H1 (cell line): ENCODE measurements around the gene DHDH. TPM values are rescaled to one million over a fixed set of nuclear protein-coding genes. Genes with fewer than 3 reads are reported as not detected.

Experiments used
- CTCF ChIA-PET: fragments of 300-600 bp; sonication (Branson Sonifier 250); formaldehyde crosslinking; loops from one replicate; lab custom pipeline; 2021; ENCODE audit not compliant: partially characterized antibody; lab: Charles Lee
- POLR2A ChIA-PET: fragments of 300-600 bp; sonication (Branson Sonifier 250); formaldehyde crosslinking; loops from one replicate; lab custom pipeline; 2021; ENCODE audit warnings: inconsistent platforms; ENCODE audit not compliant: partially characterized antibody; lab: Charles Lee
- DNase-seq, 2 experiments: peaks; one replicate each; pipeline versions ENCODE4 v3.0.0 to v3.0.0-alpha.2; 2010 to 2022; ENCODE audit warnings: low spot score in 2 of 2, low read depth in 1 of 2, mixed read lengths in 1 of 2
- FAIRE-seq: peaks from 2 replicates; lab custom pipeline; 2011; peaks lifted over from hg19 to GRCh38; lab: Jason Lieb, UNC
- H2AFZ ChIP-seq: 2 replicates; pipeline ENCODE4 v1.8.1; 2012; ENCODE audit warnings: low read length, inconsistent platforms
- H2AK5ac ChIP-seq: 2 replicates; pipeline ENCODE4 v1.6.1; 2013; ENCODE audit warnings: low read depth, low read length
- H2BK120ac ChIP-seq: replicated peaks from 2 replicates; pipeline ENCODE3; 2013; ENCODE audit warnings: low read depth, low read length, inconsistent platforms
- H2BK12ac ChIP-seq: 2 replicates; pipeline ENCODE4 v1.6.1; 2013; ENCODE audit warnings: low read depth, low read length
- H2BK15ac ChIP-seq: 2 replicates; pipeline ENCODE4 v1.6.1; 2013; ENCODE audit warnings: low read length
- H2BK20ac ChIP-seq: 2 replicates; pipeline ENCODE4 v1.6.1; 2013; ENCODE audit warnings: low read length
- H2BK5ac ChIP-seq: 2 replicates; pipeline ENCODE4 v1.6.1; 2013; ENCODE audit warnings: low read depth, low read length
- H3K14ac ChIP-seq: 2 replicates; pipeline ENCODE4 v1.6.1; 2013; ENCODE audit warnings: inconsistent platforms; ENCODE audit not compliant: insufficient read length
- H3K18ac ChIP-seq: 2 replicates; pipeline ENCODE4 v1.6.1; 2013; ENCODE audit warnings: low read length; ENCODE audit errors: extremely low read depth
- H3K23ac ChIP-seq: 2 replicates; pipeline ENCODE4 v1.6.1; 2013; ENCODE audit warnings: inconsistent platforms; ENCODE audit not compliant: insufficient read length
- H3K23me2 ChIP-seq: 2 replicates; pipeline ENCODE4 v1.6.1; 2013; ENCODE audit warnings: low read depth, low read length
- H3K27ac ChIP-seq: 2 replicates; pipeline ENCODE4 v1.6.1; 2011; ENCODE audit warnings: low read depth, low read length, inconsistent platforms
- H3K27me3 ChIP-seq, 4 experiments: replicated peaks in 1 of 4; 1 replicate in 1 of 4; 2 replicates in 3 of 4; pipeline versions ENCODE4 v1.6.1 to v1.8.1; 2011 to 2013; ENCODE audit warnings: low read length in 3 of 4, mild to moderate bottlenecking in 3 of 4, inconsistent platforms in 2 of 4, mixed read lengths in 2 of 4, moderate library complexity in 1 of 4; ENCODE audit not compliant: control insufficient read depth in 3 of 4, insufficient read depth in 3 of 4; ENCODE audit errors: extremely low read depth in 1 of 4
- H3K36me3 ChIP-seq, 4 experiments: 2 replicates each; pipeline versions ENCODE4 v1.6.1 to v1.8.1; 2011 to 2013; ENCODE audit warnings: mild to moderate bottlenecking in 4 of 4, low read length in 3 of 4, moderate library complexity in 2 of 4, control low read depth in 1 of 4, inconsistent platforms in 1 of 4; ENCODE audit not compliant: insufficient read depth in 4 of 4, control insufficient read depth in 2 of 4
- H3K4ac ChIP-seq: replicated peaks from 2 replicates; pipeline ENCODE3; 2013; ENCODE audit warnings: low read length, low read depth, mixed read lengths, inconsistent platforms; ENCODE audit not compliant: insufficient read length
- H3K4me1 ChIP-seq, 4 experiments: replicated peaks in 1 of 4; 1 replicate in 1 of 4; 2 replicates in 3 of 4; pipeline versions ENCODE4 v1.6.1 to v1.8.1; 2011 to 2013; ENCODE audit warnings: low read length in 3 of 4, inconsistent platforms in 2 of 4, mixed read lengths in 1 of 4; ENCODE audit not compliant: insufficient read depth in 4 of 4, control insufficient read depth in 3 of 4
- H3K4me2 ChIP-seq, 2 experiments: 2 replicates each; pipeline versions ENCODE4 v1.6.1 to v1.8.1; 2011 to 2013; ENCODE audit warnings: low read depth in 2 of 2, low read length in 2 of 2, control low read depth in 1 of 2, inconsistent platforms in 1 of 2, mild to moderate bottlenecking in 1 of 2; ENCODE audit not compliant: insufficient read depth in 1 of 2
- H3K4me3 ChIP-seq, 4 experiments: fragments of 200-600, 300-600 bp in 1 of 4; sonication (generic), shearing (Covaris generic), sonication (Bioruptor Twin) in 1 of 4; 2 replicates each; pipeline versions ENCODE4 v1.5.1 to v1.8.1; 2011 to 2016; ENCODE audit warnings: low read length in 4 of 4, low read depth in 3 of 4, control low read depth in 2 of 4, inconsistent platforms in 2 of 4, mild to moderate bottlenecking in 2 of 4, mixed read lengths in 1 of 4, moderate library complexity in 1 of 4; ENCODE audit not compliant: insufficient read depth in 2 of 4; ENCODE audit errors: extremely low read depth in 1 of 4
- H3K56ac ChIP-seq: replicated peaks from 2 replicates; pipeline ENCODE3; 2013; ENCODE audit warnings: low read depth, mild to moderate bottlenecking, mixed read lengths, low read length, inconsistent platforms; ENCODE audit not compliant: insufficient read length
- H3K79me1 ChIP-seq: 2 replicates; pipeline ENCODE4 v1.6.1; 2013; ENCODE audit warnings: low read depth, low read length, control low read depth
- H3K79me2 ChIP-seq, 2 experiments: 2 replicates each; pipeline versions ENCODE4 v1.6.1 to v1.8.1; 2012 to 2013; ENCODE audit warnings: low read length in 2 of 2, mild to moderate bottlenecking in 2 of 2, inconsistent platforms in 1 of 2; ENCODE audit not compliant: insufficient read depth in 2 of 2, control insufficient read depth in 1 of 2
- H3K9ac ChIP-seq, 4 experiments: replicated peaks in 1 of 4; 1 replicate in 1 of 4; 2 replicates in 3 of 4; pipeline versions ENCODE4 v1.6.1 to v1.8.1; 2011 to 2013; ENCODE audit warnings: low read depth in 3 of 4, low read length in 3 of 4, control low read depth in 2 of 4, mild to moderate bottlenecking in 2 of 4, moderate library complexity in 2 of 4, inconsistent platforms in 1 of 4; ENCODE audit errors: extremely low read depth in 1 of 4
- H3K9me3 ChIP-seq, 2 experiments: 2 replicates each; pipeline versions ENCODE4 v1.6.1 to v1.8.1; 2012 to 2013; ENCODE audit warnings: mild to moderate bottlenecking in 2 of 2, moderate library complexity in 2 of 2, control low read depth in 1 of 2, inconsistent platforms in 1 of 2, low read depth in 1 of 2, low read length in 1 of 2, mixed read lengths in 1 of 2; ENCODE audit not compliant: insufficient read depth in 2 of 2
- H4K20me1 ChIP-seq, 2 experiments: replicated peaks in 1 of 2; 2 replicates each; pipeline versions ENCODE3 to v1.8.1; 2011 to 2013; ENCODE audit warnings: inconsistent platforms in 2 of 2, low read length in 2 of 2, mild to moderate bottlenecking in 1 of 2; ENCODE audit not compliant: insufficient read depth in 2 of 2, control insufficient read depth in 1 of 2
- H4K5ac ChIP-seq: 2 replicates; pipeline ENCODE4 v1.6.1; 2013; ENCODE audit warnings: low read length, low read depth, mixed read lengths, inconsistent platforms; ENCODE audit not compliant: insufficient read length
- H4K8ac ChIP-seq: 2 replicates; pipeline ENCODE4 v1.8.0; 2013; ENCODE audit warnings: mild to moderate bottlenecking, moderate library complexity, low read length, inconsistent platforms; ENCODE audit not compliant: insufficient read depth; ENCODE audit errors: extremely low read depth
- H4K91ac ChIP-seq: replicated peaks from 2 replicates; pipeline ENCODE3; 2013; ENCODE audit warnings: low read length, mixed read lengths, inconsistent platforms; ENCODE audit not compliant: insufficient read length
- BCL11A ChIP-seq, 2 experiments: IDR thresholded peaks; one replicate each; pipeline ENCODE4 v1.6.1; 2011; ENCODE audit warnings: low read depth in 2 of 2, low read length in 2 of 2, mild to moderate bottlenecking in 2 of 2
- CHD2 ChIP-seq: IDR thresholded peaks from 2 replicates; pipeline ENCODE4 v1.6.1; 2012; ENCODE audit warnings: low read length, improper control_type of control experiment
- CREB1 ChIP-seq: IDR thresholded peaks from 2 replicates; pipeline ENCODE4 v1.6.1; 2012; ENCODE audit warnings: inconsistent platforms
- CTBP2 ChIP-seq: IDR thresholded peaks from 2 replicates; pipeline ENCODE4 v1.7.0; 2011; ENCODE audit warnings: borderline replicate concordance, mild to moderate bottlenecking, moderate library complexity, mixed read lengths, low read length; ENCODE audit not compliant: insufficient read depth, insufficient read length
- GTF2F1 ChIP-seq: IDR thresholded peaks from 2 replicates; pipeline ENCODE4 v1.6.1; 2012; ENCODE audit warnings: low read depth, low read length, improper control_type of control experiment, borderline replicate concordance
- POLR2A ChIP-seq, 2 experiments: IDR thresholded peaks; 1 replicate in 1 of 2; 2 replicates in 1 of 2; pipeline ENCODE4 v1.6.1; 2011; ENCODE audit warnings: low read depth in 2 of 2, low read length in 2 of 2, mild to moderate bottlenecking in 2 of 2; ENCODE audit errors: control extremely low read depth in 1 of 2
- POU5F1 ChIP-seq: IDR thresholded peaks from 2 replicates; pipeline ENCODE4 v1.6.1; 2011; ENCODE audit warnings: low read depth, mild to moderate bottlenecking, low read length, moderate library complexity
- SIX5 ChIP-seq: IDR thresholded peaks from 2 replicates; pipeline ENCODE4 v1.6.1; 2011; ENCODE audit warnings: mild to moderate bottlenecking, low read depth, low read length
- SP4 ChIP-seq: IDR thresholded peaks from 2 replicates; pipeline ENCODE4 v1.6.1; 2012; ENCODE audit warnings: low read length, inconsistent platforms
- TAF7 ChIP-seq: optimal IDR thresholded peaks from 2 replicates; pipeline ENCODE3; 2011; ENCODE audit warnings: low read depth, mild to moderate bottlenecking, inconsistent platforms, low read length, moderate library complexity, borderline replicate concordance
- TEAD4 ChIP-seq: IDR thresholded peaks from 2 replicates; pipeline ENCODE4 v1.6.1; 2012; ENCODE audit warnings: low read depth, low read length, inconsistent platforms, mixed read lengths
- ZNF274 ChIP-seq: IDR thresholded peaks from 2 replicates; pipeline ENCODE4 v1.7.0; 2012; ENCODE audit warnings: low read length, borderline replicate concordance; ENCODE audit errors: extremely low read depth
- WGBS, 2 experiments: shearing (Covaris generic) in 1 of 2; methylation state at CpG; one replicate each; pipeline versions ENCODE4 v1.1.6 to v1.1.7; 2013 to 2015; ENCODE audit warnings: low lambda C conversion rate in 2 of 2, mixed read lengths in 2 of 2, inconsistent platforms in 1 of 2, low coverage in 1 of 2, missing lambda C conversion rate in 1 of 2; ENCODE audit not compliant: insufficient replicate concordance in 2 of 2, insufficient coverage in 1 of 2, insufficient read length in 1 of 2; ENCODE audit errors: extremely low coverage in 1 of 2, missing lambda C conversion rate in 1 of 2; 5-methylcytosine and 5-hydroxymethylcytosine counted together
- polyA plus RNA-seq, 7 experiments: library from polyadenylated mRNA; depleted of rRNA in 3 of 7; stranded (reverse) in 5 of 7; unstranded in 2 of 7; fragments of >200 nt in 5 of 7; fragments of 200-250 nt in 2 of 7; gene quantifications; 1 replicate in 5 of 7; 2 replicates in 1 of 7; 4 replicates in 1 of 7; pipeline versions ENCODE4 v1.2.1 to v1.2.3, GENCODE V29; 2011 to 2013; ENCODE audit warnings: missing spikeins in 2 of 7, mixed read lengths in 2 of 7
- total RNA-seq: library from RNA; stranded (reverse); fragmentation: NEBNext Ultra II Directional; extraction: Animal tissue kit (Norgen Biotek cat#: 25700); gene quantifications from 2 replicates; pipeline ENCODE4 v1.2.1, GENCODE V29; 2021
- TF ChIP-seq, protein P1 (sequence below): IDR thresholded peaks from 2 replicates; pipeline ENCODE4 v1.6.1; 2012; ENCODE audit warnings: inconsistent platforms

The DHDH gene
- total and polyA plus RNA-seq, 2 of the 8 experiments (the other 6 are each of a cell fraction or from before 2014, with no cell fraction given), result 2.2 to 2.8 TPM

GRCh38 chr19:48895226-48895625 lies 38.3 kb upstream of the DHDH start:
- peaks cover 3% of the 10 kb centered on the region; the same call in 1 of the 2 replicates for H3K23me2 ChIP-seq
- H3K79me2 ChIP-seq, result no peaks in the 10 kb centered on the region
- H4K5ac ChIP-seq, result no peak overlapping the region

More at GRCh38 chr19:48895226-48895625, 38.3 kb upstream of the DHDH start:
- H3K23ac ChIP-seq, result no peak overlapping the region
- H3K27ac ChIP-seq, result no peak overlapping the region
- peaks cover 0 to 1% of the 10 kb centered on the region in 2 experiments for H4K20me1 ChIP-seq
- no peak overlapping the region for H2BK120ac ChIP-seq
- no peak overlapping the region for H2AFZ ChIP-seq
- H2BK15ac ChIP-seq, result peak overlapping the region; percentile 29; the same call in 1 of the 2 replicates
- no peak overlapping the region for H3K9ac ChIP-seq
- 0 out of 2 replicates have a peak overlapping the region, but pooled peaks have one; percentile 60 for H2BK12ac ChIP-seq
- peak overlapping the region in 1 of 4 experiments; percentile 69; a peak in 2 of 8 replicates for H3K4me3 ChIP-seq
- H2BK5ac ChIP-seq, result no peak overlapping the region
- ChIA-PET POLR2A (interaction anchor here (1.5 to 5.8 kb wide), 6 partner anchors 10 to 99 kb away, joined by 3 to 75 read pairs (median 8); partner anchors contain the start of genes FTL, PPP1R15A and RUVBL2), CTCF (interaction anchor here (0.6 to 1.4 kb wide), 8 partner anchors 10 to 100 kb away, joined by 3 to 4 read pairs (median 3); no protein-coding TSS in a partner anchor)
- TF ChIP-seq ZNF274 (no peak), TEAD4 (no peak), GTF2F1 (no peak), POU5F1 (no peak), CREB1 (no peak), BCL11A (IDR thresholded peaks at IDR 0.05; ENCODE audit: low read depth in 2 of 2, low read length in 2 of 2) (no peak), POLR2A (IDR thresholded peaks at IDR 0.05; ENCODE audit: control extremely low read depth in 1 of 2, low read depth in 2 of 2, low read length in 2 of 2) (no peak), CTBP2 (no peak), CHD2 (no peak), TAF7 (no peak), SIX5 (no peak), SP4 (no peak)
- TF ChIP-seq, protein P1, sequence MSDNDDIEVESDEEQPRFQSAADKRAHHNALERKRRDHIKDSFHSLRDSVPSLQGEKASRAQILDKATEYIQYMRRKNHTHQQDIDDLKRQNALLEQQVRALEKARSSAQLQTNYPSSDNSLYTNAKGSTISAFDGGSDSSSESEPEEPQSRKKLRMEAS, result no peak
- DNase-seq (no peak), FAIRE-seq (no peak)
- no peaks in the 10 kb centered on the region for H3K9me3 ChIP-seq
- H3K18ac ChIP-seq, result no peak overlapping the region; the same call in 1 of the 2 replicates
- no peaks in the 10 kb centered on the region for H3K36me3 ChIP-seq
- 82% methylated on average over 20 of the region's 21 CpGs; no CpG with 5 or more reads in 1 of the 2 experiments for WGBS, 2 experiments
- H3K4me2 ChIP-seq, result peak overlapping the region; percentile 59 to 70; a peak in 1 of 4 replicates
- H3K14ac ChIP-seq, result no peak overlapping the region
- no peak overlapping the region for H4K91ac ChIP-seq
- no peak overlapping the region for H2BK20ac ChIP-seq
- H3K79me1 ChIP-seq, result no peaks in the 10 kb centered on the region
- no peak overlapping the region for H3K56ac ChIP-seq
- H3K27me3 ChIP-seq, result no peaks in the 10 kb centered on the region
- peak overlapping the region; percentile 11; the same call in 1 of the 2 replicates for H4K8ac ChIP-seq
- no peak overlapping the region for H3K4ac ChIP-seq
- no peak overlapping the region for H2AK5ac ChIP-seq
- H3K4me1 ChIP-seq, result peaks cover 0 to 4% (median 0%) of the 10 kb centered on the region in 4 experiments; a peak in 2 of 7 replicates
